ENCODE results near the gene SLC25A29. TPM values are rescaled to one million over a fixed set of nuclear protein-coding genes. Genes with fewer than 3 reads are reported as not detected.
"Not testable (repeated sequence)": the region's sequence is repeated elsewhere in the genome, so short reads cannot be mapped to it uniquely, and the experiment has no call there.

The SLC25A29 gene
- total RNA-seq, 3 donors from 2014 or later, result 40.2 to 119 (median 110) TPM

DNA sequence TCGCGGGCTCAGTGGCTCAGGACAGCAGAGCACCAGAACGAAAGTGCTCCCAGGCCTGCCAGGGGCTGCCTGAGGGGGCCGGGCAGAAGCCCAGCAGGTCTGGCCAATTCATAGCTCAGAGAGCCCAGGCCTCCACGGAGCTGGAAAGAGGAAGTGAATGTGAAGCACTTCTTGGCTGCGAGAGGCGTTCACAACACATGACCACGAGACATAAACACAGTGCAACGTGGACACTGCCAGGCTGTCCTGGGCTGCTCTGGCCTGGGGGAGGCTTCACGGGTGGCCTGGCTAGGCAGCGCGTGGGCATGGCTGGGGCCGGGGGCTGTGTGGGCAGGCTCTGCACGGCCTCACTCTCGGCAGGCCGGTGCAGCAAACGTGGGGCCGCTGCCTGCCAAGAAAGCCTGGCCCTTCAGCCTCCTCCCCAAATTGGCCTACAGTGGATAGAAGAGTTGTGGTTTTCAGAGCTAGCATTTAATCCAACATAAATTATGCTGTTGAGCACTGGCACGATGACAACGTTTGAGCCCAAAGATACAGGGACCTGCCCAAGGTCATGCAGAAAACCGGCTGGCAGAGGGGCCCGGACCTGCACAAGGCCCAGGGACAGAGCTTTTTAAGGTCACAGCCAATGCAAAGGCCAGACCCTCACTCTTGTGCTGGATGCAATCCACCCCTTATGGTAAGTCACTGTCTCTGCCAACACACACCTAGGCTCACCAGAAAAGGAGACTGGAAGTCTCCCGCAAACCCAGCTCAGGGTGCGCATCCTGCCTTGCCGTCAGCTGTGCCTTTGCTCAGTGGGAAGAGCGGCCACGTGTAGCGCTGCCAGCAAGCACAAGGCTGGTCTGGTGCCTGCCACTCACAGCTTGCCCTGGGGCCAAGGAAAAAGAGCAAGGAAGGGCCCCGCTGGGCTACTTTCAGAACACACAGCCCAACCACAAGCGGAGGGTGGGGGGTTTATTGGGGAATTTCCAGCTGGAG, 8.6 kb downstream of the SLC25A29 start:
- DNase-seq (ENCODE audit: low spot score in 2 of 2), result peak; percentile 73 to 74
- TF ChIP-seq POLR2AphosphoS5 (IDR thresholded peaks at IDR 0.05), result peak in 1 of 3 donors; percentile 19
- TF ChIP-seq, protein P1, sequence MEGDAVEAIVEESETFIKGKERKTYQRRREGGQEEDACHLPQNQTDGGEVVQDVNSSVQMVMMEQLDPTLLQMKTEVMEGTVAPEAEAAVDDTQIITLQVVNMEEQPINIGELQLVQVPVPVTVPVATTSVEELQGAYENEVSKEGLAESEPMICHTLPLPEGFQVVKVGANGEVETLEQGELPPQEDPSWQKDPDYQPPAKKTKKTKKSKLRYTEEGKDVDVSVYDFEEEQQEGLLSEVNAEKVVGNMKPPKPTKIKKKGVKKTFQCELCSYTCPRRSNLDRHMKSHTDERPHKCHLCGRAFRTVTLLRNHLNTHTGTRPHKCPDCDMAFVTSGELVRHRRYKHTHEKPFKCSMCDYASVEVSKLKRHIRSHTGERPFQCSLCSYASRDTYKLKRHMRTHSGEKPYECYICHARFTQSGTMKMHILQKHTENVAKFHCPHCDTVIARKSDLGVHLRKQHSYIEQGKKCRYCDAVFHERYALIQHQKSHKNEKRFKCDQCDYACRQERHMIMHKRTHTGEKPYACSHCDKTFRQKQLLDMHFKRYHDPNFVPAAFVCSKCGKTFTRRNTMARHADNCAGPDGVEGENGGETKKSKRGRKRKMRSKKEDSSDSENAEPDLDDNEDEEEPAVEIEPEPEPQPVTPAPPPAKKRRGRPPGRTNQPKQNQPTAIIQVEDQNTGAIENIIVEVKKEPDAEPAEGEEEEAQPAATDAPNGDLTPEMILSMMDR (IDR thresholded peaks at IDR 0.05), result no peak
- no peak for TF ChIP-seq POLR2A (IDR thresholded peaks at IDR 0.05)
- peaks cover 0 to 9% of the 10 kb centered on the region in 2 donors for H3K4me1 ChIP-seq
- intact Hi-C loops (cut with DNase I; ENCODE audit: low total_unique reads), result no loop called here
- H3K27me3 ChIP-seq, result no peaks in the 10 kb centered on the region
- peak overlapping the region; percentile 73 to 79 for H3K27ac ChIP-seq
- H3K36me3 ChIP-seq, result no peaks in the 10 kb centered on the region
- no peaks in the 10 kb centered on the region for H3K9me3 ChIP-seq
- peak overlapping the region in 2 of 3 donors; percentile 13 to 19 for H3K4me3 ChIP-seq

DNA sequence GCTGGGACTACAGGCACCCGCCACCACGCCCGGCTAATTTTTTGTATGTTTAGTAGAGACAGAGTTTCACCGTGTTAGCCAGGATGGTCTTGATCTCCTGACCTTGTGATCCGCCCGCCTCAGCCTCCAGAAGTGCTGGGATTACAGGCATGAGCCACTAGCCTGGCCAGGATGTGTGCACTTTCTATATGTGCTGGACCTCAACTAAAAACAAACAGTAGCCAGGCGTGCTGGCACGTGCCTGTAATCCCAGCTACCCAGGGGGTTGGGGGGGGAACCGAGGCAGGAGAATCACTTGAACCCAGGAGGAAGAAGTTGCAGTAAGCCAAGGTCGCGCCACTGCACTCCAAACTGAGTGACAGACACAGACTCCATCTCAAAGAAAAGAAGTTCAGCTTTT, 9.5 kb downstream of the SLC25A29 start:
- H3K27me3 ChIP-seq, result not testable (repeated sequence)

DNA sequence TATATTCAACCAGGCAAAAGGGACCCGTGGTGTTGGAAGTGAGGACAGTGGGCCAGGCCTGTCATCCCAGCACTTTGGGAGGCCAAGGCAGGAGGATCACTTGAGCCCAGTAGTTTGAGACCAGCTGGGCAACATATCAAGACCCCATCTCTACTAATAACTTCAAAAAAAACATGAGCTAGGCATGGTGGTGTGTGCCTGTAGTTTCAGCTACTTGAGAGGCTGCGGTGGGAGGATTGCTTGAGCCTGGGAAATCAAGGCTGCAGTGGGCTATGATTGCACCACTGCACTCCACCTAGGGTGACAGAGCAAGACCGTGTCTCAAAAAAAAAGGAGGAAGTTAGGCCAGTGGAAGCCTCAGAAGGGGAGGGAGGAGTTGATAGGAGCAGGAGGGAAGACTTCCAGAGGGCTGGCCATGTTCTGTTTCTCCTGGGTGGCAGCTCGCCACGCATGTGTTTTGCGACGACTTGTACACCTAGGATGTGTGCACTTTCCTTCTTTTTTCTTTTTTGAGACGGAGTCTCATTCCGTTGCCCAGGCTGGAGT, 10.1 kb downstream of the SLC25A29 start:
- Histone ChIP-seq H3K9me3 (no peaks in the 10 kb centered on the region), H3K4me3 (no peak overlapping the region), H3K27ac (peak overlapping the region in 1 of 2 donors; percentile 79), H3K27me3 (no peaks in the 10 kb centered on the region), H3K36me3 (no peaks in the 10 kb centered on the region), H3K4me1 (peaks cover 0 to 9% of the 10 kb centered on the region in 2 donors)
- no peak for TF ChIP-seq POLR2AphosphoS5 (IDR thresholded peaks at IDR 0.05)
- TF ChIP-seq, protein P1 (IDR thresholded peaks at IDR 0.05), result no peak
- TF ChIP-seq POLR2A (IDR thresholded peaks at IDR 0.05), result no peak
- intact Hi-C loops (cut with DNase I; ENCODE audit: low total_unique reads), result no loop called here
- no peak for DNase-seq (ENCODE audit: low spot score in 2 of 2)

More for the DNA sequence above, 9.5 kb downstream of the SLC25A29 start:
- H3K27ac ChIP-seq, result peak overlapping the region; percentile 73 to 79
- H3K36me3 ChIP-seq; H3K4me1 ChIP-seq; intact Hi-C loops (cut with DNase I; ENCODE audit: low total_unique reads); DNase-seq (ENCODE audit: low spot score in 2 of 2); H3K9me3 ChIP-seq: not testable (repeated sequence)
- H3K4me3 ChIP-seq, result peak overlapping the region in 1 of 3 donors; percentile 13

DNA sequence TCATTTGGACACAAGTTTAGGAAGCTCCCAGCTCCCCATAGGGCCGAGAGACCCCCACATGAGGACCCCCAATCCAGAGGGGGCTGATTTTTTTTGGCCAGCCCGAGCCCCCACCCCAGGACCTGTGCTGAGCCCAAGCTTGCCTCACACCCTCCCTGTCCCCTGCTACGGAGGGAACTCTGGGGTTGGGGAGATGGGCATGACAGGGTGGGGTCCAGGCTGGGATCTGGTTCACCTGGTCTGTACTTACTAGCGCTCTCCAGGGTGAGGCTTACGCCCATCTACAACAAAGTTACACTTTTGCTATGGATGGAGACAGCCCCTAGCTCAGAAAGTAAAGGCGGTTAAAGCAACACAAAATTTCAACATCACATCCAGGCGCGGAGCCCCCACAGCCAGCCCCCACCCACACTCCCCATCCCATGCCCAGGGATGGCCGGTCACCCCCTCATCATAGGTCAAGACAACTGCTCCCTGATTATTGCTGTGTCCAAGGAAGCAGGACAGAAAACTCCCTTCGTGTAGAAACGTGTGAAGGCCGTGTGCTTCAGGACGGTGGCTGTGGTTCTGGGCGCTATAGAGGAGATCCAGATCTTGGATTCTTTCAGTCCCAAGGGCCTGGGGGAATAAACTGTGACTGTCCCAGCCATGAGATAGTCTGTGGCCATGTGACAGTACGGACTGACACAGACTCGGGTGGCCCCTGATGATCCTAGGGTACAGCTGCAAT, 10.7 kb downstream of the SLC25A29 start:
- no peak overlapping the region for H3K4me3 ChIP-seq
- DNase-seq (ENCODE audit: low spot score in 2 of 2), result no peak
- H3K27me3 ChIP-seq, result no peaks in the 10 kb centered on the region
- H3K9me3 ChIP-seq, result no peaks in the 10 kb centered on the region
- H3K36me3 ChIP-seq, result no peaks in the 10 kb centered on the region
- peaks cover 0 to 9% of the 10 kb centered on the region in 2 donors for H3K4me1 ChIP-seq
- no peak for TF ChIP-seq POLR2AphosphoS5 (IDR thresholded peaks at IDR 0.05)
- intact Hi-C loops (cut with DNase I; ENCODE audit: low total_unique reads), result no loop called here
- H3K27ac ChIP-seq, result peak overlapping the region in 1 of 2 donors; percentile 79

DNA sequence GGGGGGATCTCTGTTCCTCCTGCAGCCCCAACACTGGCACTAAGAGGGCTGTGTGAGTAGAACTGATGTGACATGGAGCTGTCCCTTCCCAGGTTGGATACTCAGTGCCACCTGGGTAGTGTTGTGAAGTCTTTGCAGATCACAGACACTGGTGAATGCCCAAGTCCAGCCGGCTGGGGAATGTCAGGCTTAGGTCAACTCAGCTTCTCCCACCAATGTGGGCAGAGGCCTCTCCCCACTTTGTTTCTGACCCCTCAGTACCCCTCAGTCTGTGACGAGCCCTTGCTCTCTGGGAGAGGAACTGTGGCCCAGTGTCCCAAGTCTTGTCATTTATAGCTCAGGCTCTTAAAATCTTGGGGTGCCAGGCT, 11.3 kb downstream of the SLC25A29 start:
- Histone ChIP-seq H3K36me3 (no peaks in the 10 kb centered on the region), H3K9me3 (no peaks in the 10 kb centered on the region), H3K27ac (peak overlapping the region; percentile 18 to 40), H3K27me3 (no peaks in the 10 kb centered on the region), H3K4me3 (no peak overlapping the region), H3K4me1 (peaks cover 0 to 9% of the 10 kb centered on the region in 2 donors)
- intact Hi-C loops (cut with DNase I; ENCODE audit: low total_unique reads), result no loop called here
- DNase-seq (ENCODE audit: low spot score in 2 of 2), result no peak
- TF ChIP-seq POLR2A (IDR thresholded peaks at IDR 0.05) (no peak), POLR2AphosphoS5 (IDR thresholded peaks at IDR 0.05) (no peak)
- TF ChIP-seq, protein P1 (IDR thresholded peaks at IDR 0.05), result no peak

Data from breast epithelium (tissue), 4 donors.